GM12878 (cell line): ENCODE measurements around the gene PPP6R1. TPM values are rescaled to one million over a fixed set of nuclear protein-coding genes. Genes with fewer than 3 reads are reported as not detected.

ENCODE experiments used
- ATAC-seq: fragments of 200-7000 bp; cut with Tn5 transposase; 3 replicates; pipeline ENCODE4 v1.9.1; 2020; ENCODE audit warnings: mild to moderate bottlenecking, moderate library complexity
- BruUV-seq: library from RNA; stranded (reverse); fragments of 400-500 nt; replicated peaks from 2 replicates; lab custom pipeline; 2021; lab: Mats Ljungman, UMichigan
- CTCF ChIA-PET: fragments of 300-600 bp; sonication (Branson Sonifier 250); formaldehyde crosslinking; extraction: SDS; loops from one replicate; lab custom pipeline; 2021; ENCODE audit warnings: inconsistent platforms; lab: Yijun Ruan, JAX
- POLR2A ChIA-PET: fragments of 350-600 bp; formaldehyde crosslinking; extraction: SDS; loops from one replicate; lab custom pipeline; 2021; ENCODE audit warnings: inconsistent platforms; lab: Charles Lee
- RAD21 ChIA-PET: fragments of 300-600 bp; sonication (Branson Sonifier 250); formaldehyde crosslinking; loops from one replicate; lab custom pipeline; 2023; ENCODE audit warnings: antibody characterized with exemption; ENCODE audit not compliant: unreplicated experiment; lab: Charles Lee
- SMC1A ChIA-PET: fragments of 300-600 bp; sonication (Branson Sonifier 250); formaldehyde crosslinking; loops from one replicate; lab custom pipeline; 2023; ENCODE audit not compliant: unreplicated experiment, uncharacterized antibody; lab: Charles Lee
- DNase-seq: peaks from one replicate; pipeline ENCODE4 v3.0.0-alpha.2; 2011; ENCODE audit warnings: low read depth, low spot score
- FAIRE-seq: peaks from 3 replicates; lab custom pipeline; 2011; peaks lifted over from hg19 to GRCh38; lab: Jason Lieb, UNC
- H2AFZ ChIP-seq: 2 replicates; pipeline ENCODE4 v1.6.0; 2011; ENCODE audit warnings: low read depth, low read length, control low read depth; ENCODE audit not compliant: control insufficient read depth
- H3K27ac ChIP-seq: 2 replicates; pipeline ENCODE4 v1.5.1; 2011; ENCODE audit warnings: control low read depth; ENCODE audit not compliant: control insufficient read depth, insufficient read depth
- H3K27me3 ChIP-seq, 2 experiments: replicated peaks in 1 of 2; 2 replicates each; pipeline versions ENCODE4 v1.6.0 to v1.6.1; 2011; ENCODE audit warnings: low read length in 1 of 2; ENCODE audit not compliant: control insufficient read depth in 2 of 2, insufficient read depth in 2 of 2
- H3K36me3 ChIP-seq, 2 experiments: 2 replicates each; pipeline ENCODE4 v1.5.1; 2011; ENCODE audit warnings: low read length in 1 of 2; ENCODE audit not compliant: control insufficient read depth in 2 of 2, insufficient read depth in 2 of 2
- H3K4me1 ChIP-seq: 2 replicates; pipeline ENCODE4 v1.6.1; 2011; ENCODE audit warnings: mild to moderate bottlenecking, low read length, moderate library complexity, mixed read lengths; ENCODE audit not compliant: control insufficient read depth, insufficient read depth
- H3K4me2 ChIP-seq: 2 replicates; pipeline ENCODE4 v1.6.0; 2011; ENCODE audit warnings: control low read depth; ENCODE audit not compliant: control insufficient read depth, insufficient read depth
- H3K4me3 ChIP-seq: fragments of 200-600 bp; sonication (generic); 2 replicates; pipeline ENCODE4 v1.5.1; 2016
- H3K79me2 ChIP-seq: 2 replicates; pipeline ENCODE4 v1.6.0; 2011; ENCODE audit warnings: low read length; ENCODE audit not compliant: control insufficient read depth, insufficient read depth
- H3K9ac ChIP-seq: 2 replicates; pipeline ENCODE4 v1.8.0; 2011; ENCODE audit warnings: low read length, control low read depth, mixed read lengths; ENCODE audit not compliant: control insufficient read depth, insufficient read depth
- H3K9me3 ChIP-seq: replicated peaks from 3 replicates; pipeline ENCODE4 v1.5.1; 2011; ENCODE audit warnings: mild to moderate bottlenecking, low read length; ENCODE audit not compliant: control insufficient read depth, insufficient read depth
- H4K20me1 ChIP-seq: 2 replicates; pipeline ENCODE4 v1.6.0; 2011; ENCODE audit not compliant: control insufficient read depth, insufficient read depth
- CHD1 ChIP-seq: IDR thresholded peaks from 2 replicates; pipeline ENCODE4 v1.6.1; 2012; ENCODE audit warnings: low read depth, low read length, improper control_type of control experiment
- CREB1 ChIP-seq: IDR thresholded peaks from 2 replicates; pipeline ENCODE4 v1.6.1; 2012; ENCODE audit warnings: low read depth, mild to moderate bottlenecking, inconsistent platforms
- EZH2 ChIP-seq: IDR thresholded peaks from 2 replicates; pipeline ENCODE4 v1.6.1; 2012; ENCODE audit warnings: low read depth, mild to moderate bottlenecking, control low read depth, inconsistent platforms, low read length, borderline replicate concordance; ENCODE audit not compliant: control insufficient read depth
- FOXK2 ChIP-seq: fragments of 450-650 bp; IDR thresholded peaks from 2 replicates; pipeline ENCODE4 v1.6.1; 2017; ENCODE audit warnings: mild to moderate bottlenecking, moderate library complexity
- GABPA ChIP-seq: IDR thresholded peaks from 2 replicates; pipeline ENCODE4 v1.6.1; 2014; ENCODE audit warnings: antibody characterized with exemption, low read depth, mild to moderate bottlenecking, inconsistent platforms
- HDAC6 ChIP-seq: fragments of 200-600 bp; sonication (generic); IDR thresholded peaks from one replicate; pipeline ENCODE4 v1.8.0; 2017; ENCODE audit warnings: antibody characterized with exemption; ENCODE audit not compliant: unreplicated experiment
- HDGF ChIP-seq: fragments of 450-650 bp; IDR thresholded peaks from 2 replicates; pipeline ENCODE4 v1.6.1; 2016; ENCODE audit warnings: antibody characterized with exemption
- IRF4 ChIP-seq: IDR thresholded peaks from 2 replicates; pipeline ENCODE4 v1.6.1; 2011; ENCODE audit warnings: low read depth, low read length
- KDM1A ChIP-seq: fragments of 200-600 bp; sonication (generic); IDR thresholded peaks from 2 replicates; pipeline ENCODE4 v1.6.1; 2016; ENCODE audit warnings: borderline replicate concordance
- LARP7 ChIP-seq: fragments of 450-650 bp; IDR thresholded peaks from 2 replicates; pipeline ENCODE4 v1.6.1; 2017; ENCODE audit warnings: mild to moderate bottlenecking
- MTA2 ChIP-seq: fragments of 450-650 bp; IDR thresholded peaks from 2 replicates; pipeline ENCODE4 v1.6.1; 2016; ENCODE audit warnings: low read depth, mild to moderate bottlenecking, moderate library complexity
- MTA3 ChIP-seq: IDR thresholded peaks from 2 replicates; pipeline ENCODE4 v1.6.1; 2012; ENCODE audit warnings: low read length, inconsistent platforms, borderline replicate concordance
- MXI1 ChIP-seq: fragments of 150-350 bp; IDR thresholded peaks from 2 replicates; pipeline ENCODE4 v1.6.1; 2011; ENCODE audit warnings: low read depth, mild to moderate bottlenecking, inconsistent platforms, low read length, improper control_type of control experiment
- NFXL1 ChIP-seq: fragments of 450-650 bp; IDR thresholded peaks from 2 replicates; pipeline ENCODE4 v1.6.1; 2017; ENCODE audit warnings: antibody characterized with exemption, mild to moderate bottlenecking, borderline replicate concordance
- PAX8 ChIP-seq: fragments of 450-650 bp; IDR thresholded peaks from 2 replicates; pipeline ENCODE4 v1.6.1; 2017; ENCODE audit warnings: mild to moderate bottlenecking, moderate library complexity
- SIN3A ChIP-seq: IDR thresholded peaks from 2 replicates; pipeline ENCODE4 v1.6.1; 2012; ENCODE audit warnings: low read depth, low read length, improper control_type of control experiment
- SKIL ChIP-seq: fragments of 450-650 bp; IDR thresholded peaks from 2 replicates; pipeline ENCODE4 v1.6.1; 2017; ENCODE audit warnings: mild to moderate bottlenecking, low read depth, inconsistent platforms; ENCODE audit not compliant: poor library complexity, severe bottlenecking
- SMC3 ChIP-seq: IDR thresholded peaks from 2 replicates; pipeline ENCODE4 v1.6.1; 2011; ENCODE audit warnings: low read length, improper control_type of control experiment, borderline replicate concordance
- SUZ12 ChIP-seq: fragments of 200-600 bp; sonication (generic); IDR thresholded peaks from one replicate; pipeline ENCODE4 v1.6.1; 2018; ENCODE audit warnings: antibody characterized with exemption, mild to moderate bottlenecking; ENCODE audit not compliant: unreplicated experiment
- TAF1 ChIP-seq: IDR thresholded peaks from 2 replicates; pipeline ENCODE4 v1.6.1; 2011; ENCODE audit warnings: mild to moderate bottlenecking, low read depth, low read length, borderline replicate concordance
- ZNF274 ChIP-seq: IDR thresholded peaks from one replicate; pipeline ENCODE4 v1.8.0; 2011; ENCODE audit not compliant: insufficient read length, insufficient read depth
- WGBS: methylation state at CpG from one replicate; pipeline ENCODE4 v1.1.6; 2016; ENCODE audit warnings: low lambda C conversion rate; ENCODE audit not compliant: insufficient replicate concordance, insufficient coverage; ENCODE audit errors: missing lambda C conversion rate; 5-methylcytosine and 5-hydroxymethylcytosine counted together
- in situ Hi-C: fragments of 300-500 bp; cut with MboI; formaldehyde crosslinking; loops from 9 replicates; pipeline ENCODE4 v1.14.3; 2018; ENCODE audit warnings: mixed read lengths
- intact Hi-C: fragments of 100-400 bp; cut with micrococcal nuclease; formaldehyde crosslinking; loops from one replicate; pipeline ENCODE4 v1.14.2; 2022; ENCODE audit not compliant: unreplicated experiment
- polyA plus RNA-seq, 11 experiments: library from polyadenylated mRNA; depleted of rRNA in 4 of 11; unstranded in 6 of 11; stranded (reverse) in 5 of 11; fragments of >200 nt; fragmentation: Nextera tagmentation in 4 of 11; fragmentation: Illumina TruSeq in 1 of 11; extraction: Ambion mirVana in 4 of 11; extraction: Trizol in 1 of 11; gene quantifications; 1 replicate in 1 of 11; 2 replicates in 10 of 11; pipeline versions ENCODE4 v1.2.1 to v1.2.3, GENCODE V29; 2011 to 2016; ENCODE audit warnings: inconsistent platforms in 2 of 11, missing spikeins in 2 of 11, low read depth in 1 of 11
- total RNA-seq, 4 experiments: library from RNA; depleted of rRNA in 3 of 4; stranded (reverse); fragments of >200 nt in 3 of 4; fragmentation: Illumina TruSeq in 1 of 4; extraction: Trizol in 1 of 4; gene quantifications; 2 replicates each; pipeline versions ENCODE4 v1.2.1 to v1.2.3, GENCODE V29; 2013 to 2021
- TF ChIP-seq, protein P1 (sequence below): IDR thresholded peaks from 2 replicates; pipeline ENCODE4 v1.6.1; 2012; ENCODE audit warnings: low read depth, low read length, improper control_type of control experiment

The PPP6R1 gene
- total and polyA plus RNA-seq, 10 of the 15 experiments (the other 5 are each of a cell fraction or from before 2014, with no cell fraction given), result 0.80 to 173 (median 63.7) TPM

DNA sequence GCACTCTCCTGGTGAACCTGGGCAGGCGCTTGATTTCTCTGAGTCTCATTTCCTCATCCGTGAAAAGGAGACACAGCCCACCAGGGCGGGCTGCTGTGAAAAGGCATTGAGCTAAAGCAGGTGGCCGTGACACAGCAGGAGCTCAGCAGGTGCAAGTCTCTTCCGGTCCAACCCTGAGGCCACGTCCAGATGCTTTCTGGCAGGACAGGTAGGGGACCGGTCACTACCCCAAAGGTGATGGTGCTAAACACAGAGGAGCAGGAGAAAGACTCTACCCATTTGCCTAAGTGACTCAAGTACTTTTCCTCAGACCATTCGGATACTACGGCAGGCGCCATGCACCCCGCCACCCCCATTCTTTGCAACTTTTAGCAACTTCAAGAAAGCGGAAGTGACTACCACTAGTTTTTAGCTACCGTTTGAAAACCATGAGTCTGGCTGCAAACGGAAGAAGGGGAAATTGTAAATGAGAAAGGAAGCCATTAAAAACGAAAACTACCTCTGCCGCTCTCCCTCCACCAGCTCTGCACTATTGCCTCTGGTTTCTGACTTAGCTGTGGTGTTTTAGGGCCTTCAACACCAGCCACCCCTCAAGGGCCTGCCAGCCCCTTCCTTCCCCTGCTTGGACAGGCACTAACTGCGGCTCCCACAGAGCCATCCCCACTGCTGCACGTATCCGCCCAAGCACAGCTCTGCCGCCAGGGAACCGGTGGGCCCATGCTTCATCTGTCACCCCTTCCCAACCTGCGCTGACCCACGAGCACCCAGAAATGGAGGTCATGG lies 4.8 kb downstream of the PPP6R1 start:
- ChIA-PET CTCF (interaction anchor here (1.0 to 4.4 kb wide), 6 partner anchors 26 to 250 kb away, joined by 3 to 25 read pairs (median 5); partner anchors contain the start of gene HSPBP1), RAD21 (interaction anchor here (1.0 to 6.0 kb wide), 8 partner anchors 23 to 250 kb away, joined by 3 to 46 read pairs (median 13); partner anchors contain the start of genes HSPBP1, KMT5C and TMEM238), POLR2A (interaction anchor here (0.6 to 5.7 kb wide), 11 partner anchors 24 to 637 kb away, joined by 3 to 86 read pairs (median 4); partner anchors contain the start of genes HSPBP1, KMT5C, TMEM238 and UBE2S), SMC1A (interaction anchor here (1.0 to 5.3 kb wide), 7 partner anchors 10 to 130 kb away, joined by 3 to 68 read pairs (median 7); partner anchors contain the start of genes HSPBP1, KMT5C and TMEM238)
- Histone ChIP-seq H3K9ac (peak overlapping the region; percentile 93), H3K36me3 (peaks cover 7 to 8% of the 10 kb centered on the region in 2 experiments; a peak in 3 of 4 replicates), H3K27ac (peak overlapping the region; percentile 91), H3K79me2 (peaks cover 95% of the 10 kb centered on the region), H3K4me1 (peaks cover 29% of the 10 kb centered on the region), H3K4me3 (peak overlapping the region; percentile 100), H4K20me1 (peaks cover 11% of the 10 kb centered on the region), H3K4me2 (peak overlapping the region; percentile 96), H2AFZ (no peak overlapping the region), H3K27me3 (no peaks in the 10 kb centered on the region), H3K9me3 (no peaks in the 10 kb centered on the region)
- under 1% methylated on average over 23 of the region's 23 CpGs for WGBS
- DNase-seq (peak; percentile 77), FAIRE-seq (peak; percentile 92), ATAC-seq (peak; percentile 63)
- TSS peak; percentile 80 for BruUV-seq
- in situ Hi-C loops, result no loop called here
- intact Hi-C loops, result loop anchor here (10.0 kb wide), 1 partner anchor 131 kb away; the partner anchor contains the start of genes RPL28 and TMEM238
- TF ChIP-seq HDGF (peak; percentile 65; the same call in 1 of the 2 replicates), SKIL (peak; percentile 40), IRF4 (no peak), MTA3 (no peak; the same call in 1 of the 2 replicates), MTA2 (peak; percentile 65; the same call in 1 of the 2 replicates), MXI1 (peak; percentile 84; the same call in 1 of the 2 replicates), HDAC6 (no peak), SMC3 (no peak), KDM1A (no peak), TAF1 (peak; percentile 43; the same call in 1 of the 2 replicates), LARP7 (0 out of 2 replicates have a peak, but pooled peaks have one; percentile 19), ZNF274 (no peak), SIN3A (no peak), CREB1 (0 out of 2 replicates have a peak, but pooled peaks have one; percentile 39), GABPA (no peak; the same call in 1 of the 2 replicates), FOXK2 (no peak), PAX8 (no peak), CHD1 (no peak), EZH2 (no peak), NFXL1 (no peak), SUZ12 (no peak)
- TF ChIP-seq, protein P1, sequence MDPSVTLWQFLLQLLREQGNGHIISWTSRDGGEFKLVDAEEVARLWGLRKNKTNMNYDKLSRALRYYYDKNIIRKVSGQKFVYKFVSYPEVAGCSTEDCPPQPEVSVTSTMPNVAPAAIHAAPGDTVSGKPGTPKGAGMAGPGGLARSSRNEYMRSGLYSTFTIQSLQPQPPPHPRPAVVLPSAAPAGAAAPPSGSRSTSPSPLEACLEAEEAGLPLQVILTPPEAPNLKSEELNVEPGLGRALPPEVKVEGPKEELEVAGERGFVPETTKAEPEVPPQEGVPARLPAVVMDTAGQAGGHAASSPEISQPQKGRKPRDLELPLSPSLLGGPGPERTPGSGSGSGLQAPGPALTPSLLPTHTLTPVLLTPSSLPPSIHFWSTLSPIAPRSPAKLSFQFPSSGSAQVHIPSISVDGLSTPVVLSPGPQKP, result peak; percentile 25; the same call in 1 of the 2 replicates
